Measurements from ENCODE around the gene CA7.

The CA7 gene

GRCh38 chr16:66890799-66891198 lies 46.6 kb downstream of the CA7 start:
- H3K9me3 ChIP-seq (ENCODE audit: control insufficient read depth, insufficient read depth, low read depth, low read length): no peaks in the 10 kb centered on the region
- no peak for TF ChIP-seq ZNF324 (tag by site-specific recombination; IDR thresholded peaks at IDR 0.05)
- no peak for TF ChIP-seq ZNF391 (tag by site-specific recombination; IDR thresholded peaks at IDR 0.05; ENCODE audit: borderline replicate concordance, low read depth)
- TF ChIP-seq ZNF132 (tag by site-specific recombination; IDR thresholded peaks at IDR 0.05; ENCODE audit: borderline replicate concordance): no peak
- no peak for TF ChIP-seq ZNF366 (tag by site-specific recombination; conservative IDR thresholded peaks at IDR 0.05)
- no peak for TF ChIP-seq ZNF26 (tag by site-specific recombination; IDR thresholded peaks at IDR 0.05)
- TF ChIP-seq SP2 (tag by site-specific recombination; IDR thresholded peaks at IDR 0.05): no peak
- no peak for TF ChIP-seq ZNF248 (tag by site-specific recombination; IDR thresholded peaks at IDR 0.05)
- TF ChIP-seq ZNF530 (tag by site-specific recombination; IDR thresholded peaks at IDR 0.05; ENCODE audit: low read depth): no peak
- no peak for TF ChIP-seq WT1 (tag by site-specific recombination; IDR thresholded peaks at IDR 0.05)
- TF ChIP-seq SETDB1 (IDR thresholded peaks at IDR 0.05; ENCODE audit: insufficient read length, low read length): no peak
- no peak for TF ChIP-seq ZNF830 (tag by site-specific recombination; IDR thresholded peaks at IDR 0.05; ENCODE audit: low read depth)
- no peak for TF ChIP-seq ZNF549 (tag by site-specific recombination; IDR thresholded peaks at IDR 0.05)
- TF ChIP-seq ZNF513 (tag by site-specific recombination; IDR thresholded peaks at IDR 0.05): no peak
- no peak for TF ChIP-seq ZNF112 (tag by site-specific recombination; IDR thresholded peaks at IDR 0.05)
- H3K27ac ChIP-seq (ENCODE audit: extremely low read depth, low read depth, low read length): no peak overlapping the region
- peaks cover 8% of the 10 kb centered on the region for H3K4me1 ChIP-seq (ENCODE audit: control insufficient read depth, insufficient read depth, low read length)
- no peak overlapping the region for H3K4me3 ChIP-seq (ENCODE audit: low read depth, low read length)
- peaks cover 9 to 21% of the 10 kb centered on the region in 2 experiments; a peak in 2 of 3 replicates for H3K36me3 ChIP-seq (ENCODE audit: control insufficient read depth in 2 of 2, insufficient read depth in 1 of 2, low read length in 2 of 2)
- ChIA-PET CTCF (interaction anchor here (0.6 to 17.9 kb wide), 11 partner anchors 9 to 264 kb away, joined by 3 to 268 read pairs (median 5); partner anchors contain the start of genes CDH16, CES3, NAE1 and PDP2), POLR2A (interaction anchor here (0.6 kb wide), 1 partner anchor 41 kb away, joined by 6 read pairs; no protein-coding TSS in a partner anchor)

- Histone ChIP-seq H3K4me1 (ENCODE audit: control insufficient read depth, insufficient read depth, low read length) (peaks cover 8% of the 10 kb centered on the region), H3K9me3 (ENCODE audit: control insufficient read depth, insufficient read depth, low read depth, low read length) (no peaks in the 10 kb centered on the region), H3K27ac (ENCODE audit: extremely low read depth, low read depth, low read length) (no peak overlapping the region), H3K36me3 (ENCODE audit: control insufficient read depth in 2 of 2, insufficient read depth in 1 of 2, low read length in 2 of 2) (peaks cover 9 to 16% of the 10 kb centered on the region in 2 experiments; a peak in 2 of 3 replicates), H3K4me3 (ENCODE audit: low read depth, low read length) (no peak overlapping the region)
- ChIA-PET POLR2A (no interaction called here), CTCF (interaction anchor here (0.6 to 17.9 kb wide), 7 partner anchors 9 to 264 kb away, joined by 3 to 268 read pairs (median 5); partner anchors contain the start of genes CDH16 and RRAD)
- no peak for TF ChIP-seq ZBTB7A (tag by site-specific recombination; IDR thresholded peaks at IDR 0.05; ENCODE audit: low read depth)
- no peak for TF ChIP-seq ZNF155 (tag by site-specific recombination; IDR thresholded peaks at IDR 0.05)
- TF ChIP-seq ZIC2 (tag by site-specific recombination; IDR thresholded peaks at IDR 0.05): no peak
- TF ChIP-seq ZSCAN5A (tag by site-specific recombination; IDR thresholded peaks at IDR 0.05): no peak
- TF ChIP-seq PRDM1 (tag by site-specific recombination; IDR thresholded peaks at IDR 0.05): no peak
- no peak for TF ChIP-seq ZNF777 (tag by site-specific recombination; IDR thresholded peaks at IDR 0.05; ENCODE audit: borderline replicate concordance)
- no peak for TF ChIP-seq ZFP3 (tag by site-specific recombination; IDR thresholded peaks at IDR 0.05; ENCODE audit: low read depth)
Observed at GRCh38 chr16:66891360-66891759, 47.1 kb downstream of the CA7 start.

Data from HEK293 (cell line).